Left renal pelvis (tissue), 4 donors: ENCODE results near the gene KLHL15. TPM values are rescaled to one million over a fixed set of nuclear protein-coding genes. Genes with fewer than 3 reads are reported as not detected.
"Not testable (repeated sequence)": the region's sequence is repeated elsewhere in the genome, so short reads cannot be mapped to it uniquely, and the experiment has no call there.

Source experiments
- DNase-seq, 4 donors: peaks; one replicate each; pipeline ENCODE4 v3.0.0-alpha.2; 2013; ENCODE audit warnings: low read depth in 4 of 4, low spot score in 3 of 4
- polyA plus RNA-seq, 4 donors: library from polyadenylated mRNA; unstranded; fragments of 120-200 nt; gene quantifications; one replicate each; pipeline ENCODE4 v1.2.1, GENCODE V29; 2013; ENCODE audit not compliant: insufficient read length in 4 of 4

Gene KLHL15
- polyA plus RNA-seq, 4 donors: 14.1 to 21.7 (median 17.5) TPM

DNA sequence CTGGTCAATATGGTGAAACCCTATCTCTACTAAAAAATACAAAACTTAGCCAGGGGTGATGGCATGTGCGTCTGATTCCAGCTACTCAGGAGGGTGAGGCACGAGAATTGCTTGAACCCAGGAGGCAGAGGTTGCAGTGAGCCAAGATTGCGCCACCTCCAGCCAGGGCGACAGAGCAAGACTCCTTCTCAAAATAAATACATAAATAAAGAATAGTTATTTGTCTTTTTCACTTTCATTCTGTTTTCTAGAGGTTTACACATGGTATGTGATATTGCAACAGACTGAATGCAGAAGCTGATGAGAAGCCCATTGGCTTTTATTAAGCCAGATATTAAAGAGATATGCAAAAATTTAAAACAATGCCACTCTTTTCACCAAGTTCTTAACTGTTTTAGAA lies 8.2 kb downstream of the KLHL15 start:
- no peak for DNase-seq

DNA sequence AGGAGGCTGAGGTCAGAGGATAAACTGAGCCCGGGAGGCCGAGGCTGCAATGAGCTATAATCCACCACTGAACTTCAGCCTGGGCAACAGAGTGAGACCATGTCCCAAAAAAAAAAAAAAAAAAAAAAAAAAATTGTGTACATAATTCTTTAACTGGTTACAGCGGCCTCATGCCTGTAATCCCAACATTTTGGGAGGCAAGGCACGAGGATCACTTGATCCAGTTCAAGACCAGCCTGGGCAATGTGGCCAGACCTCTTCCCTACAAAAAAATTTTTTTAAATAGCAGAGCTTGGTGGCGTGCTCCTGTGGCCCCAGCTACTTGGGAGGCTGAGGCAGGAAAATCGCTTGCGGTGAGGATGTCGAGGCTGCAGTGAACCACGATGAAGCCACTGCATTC lies 9.3 kb downstream of the KLHL15 start:
- no peak for DNase-seq

- no peak for DNase-seq
These were observed 12.5 kb downstream of the KLHL15 start for GRCh38 chrX:24014388-24015018.

DNA sequence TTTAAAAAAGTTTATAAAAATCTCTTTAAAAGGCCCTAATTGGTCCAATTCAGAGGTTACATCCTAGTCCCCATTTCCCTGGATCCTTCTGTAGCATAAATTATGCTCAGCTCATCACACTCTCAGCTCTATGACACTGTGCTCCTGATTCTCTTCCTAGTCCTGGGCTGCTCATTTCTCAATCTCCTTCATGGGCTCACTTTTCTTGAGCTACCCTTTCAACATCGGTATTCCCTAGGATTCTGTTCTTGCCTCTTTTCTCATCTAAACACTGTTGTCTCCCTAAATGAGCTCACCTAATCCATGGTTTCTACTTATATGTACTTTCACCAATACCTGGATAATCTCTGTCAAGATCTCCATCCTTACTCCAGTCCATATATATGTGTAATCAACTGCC lies 14.7 kb downstream of the KLHL15 start:
- DNase-seq: no peak

DNA sequence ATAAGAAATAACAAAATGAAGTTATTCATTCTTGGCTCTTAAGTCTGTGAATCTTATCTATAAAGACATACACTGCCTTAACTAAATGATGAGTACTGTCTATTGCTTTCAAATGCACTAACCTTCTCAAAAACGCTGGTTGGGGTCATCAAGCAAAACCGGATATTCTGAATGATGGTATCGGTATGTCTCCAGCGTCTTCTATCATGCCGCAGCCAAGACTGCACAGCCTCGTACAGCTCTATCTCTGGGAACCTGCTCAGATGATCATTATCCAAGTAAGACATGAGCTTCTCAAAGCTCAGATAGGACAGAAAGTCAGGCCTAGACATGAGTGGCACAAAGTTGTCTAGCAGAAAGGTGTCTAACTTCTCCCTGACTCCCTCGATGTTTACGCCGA lies 21.1 kb downstream of the KLHL15 start:
- DNase-seq: no peak

DNA sequence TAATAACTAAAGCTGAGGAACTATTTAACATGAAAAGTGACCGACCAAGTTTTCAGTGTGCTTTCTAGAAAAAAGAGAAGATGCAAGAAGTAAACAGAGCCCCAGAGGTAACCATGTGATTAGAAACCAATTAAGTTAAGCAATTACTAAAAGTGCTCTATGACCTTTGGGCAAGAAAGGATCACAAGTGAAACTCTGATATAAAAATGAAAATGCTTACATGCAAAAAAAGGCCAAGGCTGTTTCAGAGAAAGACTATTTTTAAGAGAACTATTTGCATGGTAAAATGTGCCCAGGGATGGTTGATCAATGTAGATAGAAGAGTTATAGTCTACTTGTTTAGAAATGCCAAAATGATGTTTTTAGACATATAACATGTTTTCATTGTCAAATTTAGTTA lies 22.0 kb downstream of the KLHL15 start:
- no peak for DNase-seq

GRCh38 chrX:24002792-24003191 lies 24.2 kb downstream of the KLHL15 start:
- no peak for DNase-seq

DNA sequence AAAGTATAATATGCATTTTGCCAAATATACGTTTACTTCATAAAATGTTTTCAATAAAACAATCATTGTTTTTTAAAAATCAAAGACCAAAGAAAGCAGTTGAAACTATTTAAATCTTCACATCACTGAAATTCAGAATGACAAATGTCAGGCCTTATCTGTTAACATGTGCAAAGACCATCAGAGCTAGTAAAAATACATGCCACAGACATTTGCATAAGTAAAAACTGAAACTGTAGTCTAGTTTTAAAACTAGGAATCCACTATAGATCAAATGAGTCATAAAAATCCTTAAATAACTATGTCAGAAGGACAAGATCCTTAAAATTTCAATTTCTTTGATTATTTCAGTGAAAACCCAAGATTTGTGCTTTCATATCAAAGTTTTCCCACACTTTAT lies 24.8 kb downstream of the KLHL15 start:
- DNase-seq: no peak

GRCh38 chrX:23999671-24000070 lies 27.3 kb downstream of the KLHL15 start:
- DNase-seq: no peak

DNA sequence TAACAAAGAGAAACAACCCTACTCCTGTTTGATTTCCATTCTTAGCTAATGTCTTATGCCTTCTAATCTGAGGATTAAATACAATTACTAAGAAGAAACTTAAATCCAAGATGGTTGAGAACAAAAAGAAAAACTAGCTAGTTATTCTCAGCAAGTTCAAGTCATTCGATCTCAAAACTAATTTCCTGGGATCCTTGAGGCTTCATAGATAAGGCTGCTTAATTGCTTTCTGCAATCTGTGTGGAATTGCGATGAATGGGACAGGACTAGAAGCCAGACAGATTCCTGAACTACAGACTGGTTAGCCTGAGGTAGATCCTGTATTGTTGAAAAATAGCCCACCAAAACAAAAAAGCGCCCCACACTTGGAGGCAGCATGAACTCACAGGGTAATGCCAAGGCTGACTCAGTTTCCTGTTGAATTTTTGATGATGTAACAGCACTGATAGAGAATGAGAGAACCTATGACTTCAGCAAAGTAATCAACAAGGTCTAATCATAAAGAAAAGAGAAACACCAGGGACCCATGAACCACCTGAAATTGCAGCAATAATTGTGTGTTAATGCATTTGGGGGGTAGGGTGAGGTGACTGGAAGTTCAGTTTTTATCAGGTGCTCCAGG lies 33.9 kb downstream of the KLHL15 start:
- DNase-seq: no peak

GRCh38 chrX:23992431-23992830 lies 34.6 kb downstream of the KLHL15 start:
- DNase-seq: no peak

DNA sequence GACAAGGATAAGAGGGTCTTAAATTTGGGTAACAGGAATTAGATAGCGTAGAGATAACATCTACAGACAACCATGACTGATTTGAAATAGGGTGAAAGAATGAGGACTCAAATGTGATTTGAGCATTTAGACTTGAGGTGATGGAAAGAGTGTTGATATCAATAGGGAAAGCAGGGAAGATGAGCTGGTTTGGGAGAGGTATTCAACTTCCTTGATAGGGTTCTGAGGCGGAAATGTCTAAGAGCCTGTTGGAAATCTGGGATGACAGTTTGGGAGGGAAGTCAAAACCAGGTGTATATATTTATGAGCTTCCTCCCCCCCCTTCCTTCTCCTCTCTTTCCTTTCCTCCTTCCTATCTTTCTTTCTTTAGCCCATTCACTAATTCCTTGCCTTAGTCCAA lies 36.5 kb downstream of the KLHL15 start:
- no peak for DNase-seq

GRCh38 chrX:23989689-23990088 lies 37.3 kb downstream of the KLHL15 start:
- DNase-seq: no peak

DNA sequence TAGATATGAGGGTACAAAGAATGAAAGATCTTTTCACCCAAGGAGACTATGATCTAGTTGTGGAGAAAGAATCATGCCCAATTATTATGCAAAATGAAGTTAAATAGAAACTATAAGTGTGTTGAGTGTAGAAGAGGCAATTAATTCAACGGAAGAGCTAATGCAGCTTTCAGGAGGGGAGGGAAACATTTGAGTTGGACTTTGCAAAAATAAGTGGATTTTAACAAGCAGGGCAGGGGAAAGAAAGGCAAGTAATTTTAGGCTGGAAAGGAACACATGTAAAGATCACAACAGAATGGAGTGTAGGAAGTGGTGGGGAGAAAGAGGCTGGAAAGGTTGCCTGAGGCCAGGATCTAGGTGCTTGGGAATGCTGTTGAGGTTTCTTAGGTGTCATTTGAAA lies 44.1 kb downstream of the KLHL15 start:
- DNase-seq: no peak

GRCh38 chrX:23981711-23982110 lies 45.3 kb downstream of the KLHL15 start:
- peak in 1 of 4 donors; percentile 20 for DNase-seq

DNA sequence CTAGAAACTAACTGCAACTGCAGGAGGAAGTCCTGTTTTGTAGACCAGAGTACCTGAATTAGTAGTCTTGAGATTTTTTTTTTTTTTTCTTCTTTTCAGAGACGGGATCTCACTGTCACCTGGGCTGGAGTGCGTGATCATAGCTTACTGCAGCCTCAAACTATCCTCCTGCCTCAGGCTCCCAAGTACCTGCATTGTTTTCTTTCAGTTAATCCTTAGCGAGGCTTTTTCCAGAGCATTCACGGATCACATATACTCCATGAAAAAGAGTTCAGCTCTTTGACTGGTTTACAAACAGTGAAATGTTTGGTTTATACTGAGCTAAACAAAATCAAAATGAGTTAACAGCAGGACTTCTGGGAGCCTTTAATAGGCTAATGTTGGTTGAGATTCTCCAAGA lies 45.8 kb downstream of the KLHL15 start:
- no peak for DNase-seq

DNA sequence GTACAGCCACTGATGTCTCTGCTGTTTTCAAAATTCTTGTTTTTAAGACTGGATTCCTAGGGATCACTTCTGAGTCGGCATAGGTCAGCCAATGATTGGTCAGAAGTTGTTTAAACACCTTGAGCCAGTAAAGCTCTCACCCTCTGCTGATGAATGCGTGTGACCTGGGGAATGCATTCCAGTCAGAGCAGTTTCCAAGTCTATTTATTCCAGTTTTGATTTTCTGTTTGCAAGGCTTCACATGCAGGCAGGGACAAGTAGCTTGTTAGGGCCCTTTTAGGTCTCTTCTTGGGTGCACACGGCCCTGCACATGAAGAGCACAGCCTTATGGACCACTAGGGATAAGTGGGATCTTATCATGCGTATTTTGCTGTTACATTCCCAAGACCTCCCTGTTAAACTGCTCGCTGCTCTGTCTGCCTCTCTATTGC lies 47.0 kb downstream of the KLHL15 start:
- DNase-seq: peak in 1 of 4 donors; percentile 17

DNA sequence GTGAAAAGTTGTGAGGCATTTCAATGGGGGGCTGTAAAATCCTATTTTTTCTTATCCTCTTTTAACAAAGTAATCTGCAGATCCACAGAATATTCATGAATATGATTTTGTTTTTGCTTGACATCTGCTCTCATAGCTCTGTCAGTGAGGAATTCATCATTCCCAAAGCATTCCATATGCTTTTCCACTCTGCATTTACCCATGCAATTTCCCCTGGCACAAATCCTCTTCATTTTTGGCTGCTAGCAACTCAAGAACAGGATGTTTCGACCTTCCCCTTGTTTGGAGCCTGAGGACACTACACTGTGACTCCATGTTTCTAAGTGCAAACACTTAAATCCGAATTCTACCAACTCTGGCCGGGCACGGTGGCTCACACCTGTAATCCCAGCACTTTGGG lies 48.5 kb downstream of the KLHL15 start:
- no peak for DNase-seq

DNA sequence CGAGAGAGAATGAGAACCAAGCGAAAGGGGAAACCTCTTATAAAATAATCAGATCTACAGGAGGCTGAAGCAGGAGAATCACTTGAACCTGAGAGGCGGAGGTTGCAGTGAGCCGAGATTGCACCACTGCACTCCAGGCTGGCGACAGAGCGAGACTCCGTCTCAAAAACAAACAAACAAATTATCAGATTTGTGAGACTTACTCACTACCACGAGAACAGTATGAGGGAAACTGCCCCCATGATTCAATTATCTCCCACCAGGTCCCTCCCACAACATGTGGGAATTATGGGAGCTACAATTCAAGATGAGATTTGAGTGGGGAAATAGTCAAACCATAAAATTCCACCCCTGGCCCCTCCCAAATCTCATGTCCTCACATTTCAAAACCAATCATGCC lies 61.4 kb downstream of the KLHL15 start:
- not testable (repeated sequence) for DNase-seq

GRCh38 chrX:23964191-23964590 lies 62.8 kb downstream of the KLHL15 start:
- no peak for DNase-seq

DNA sequence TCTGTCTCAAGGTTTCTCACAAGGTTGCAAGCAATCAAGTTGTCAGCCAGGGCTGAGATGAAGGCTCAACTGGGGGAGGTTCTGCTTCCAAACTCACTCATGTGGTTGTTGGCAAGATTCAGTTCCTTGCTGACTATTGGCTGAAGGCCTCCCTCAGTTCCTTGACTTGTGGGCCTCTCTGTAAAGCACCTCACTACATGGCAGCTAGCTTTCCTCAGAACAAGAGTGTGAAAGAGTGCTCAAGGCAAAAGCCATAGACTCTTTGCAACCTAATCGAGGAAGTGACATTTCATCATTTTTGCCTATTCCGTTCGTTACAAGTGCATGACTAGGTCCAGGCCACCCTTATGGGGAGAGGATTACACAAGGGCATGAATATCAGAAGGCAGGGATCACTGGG lies 67.2 kb downstream of the KLHL15 start:
- DNase-seq: no peak

DNA sequence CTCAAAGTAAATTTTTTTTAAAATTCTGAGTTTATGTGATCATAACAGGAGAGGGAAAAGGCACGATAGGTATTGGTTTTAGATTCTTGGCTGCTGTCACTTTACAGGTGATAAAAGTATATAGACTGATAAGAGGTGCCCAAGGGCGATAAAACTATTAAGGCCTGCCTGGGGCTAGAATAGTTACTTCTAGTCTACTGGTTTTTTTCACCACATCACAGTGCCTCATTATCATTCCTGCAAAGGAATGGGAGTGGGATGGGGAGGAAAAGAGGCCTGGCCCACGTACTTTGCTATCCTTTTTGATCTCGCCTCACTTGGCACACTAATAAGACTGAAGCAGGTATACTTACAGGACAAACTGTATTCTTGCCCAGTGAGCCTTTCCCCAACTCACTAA lies 72.6 kb downstream of the KLHL15 start:
- DNase-seq: no peak

GRCh38 chrX:23953908-23954269 lies 73.1 kb downstream of the KLHL15 start:
- no peak for DNase-seq
